Measurements from ENCODE around the gene CACNA1B. TPM values are rescaled to one million over a fixed set of nuclear protein-coding genes. Genes with fewer than 3 reads are reported as not detected.

The CACNA1B gene
- total and polyA plus RNA-seq, 8 donors, result 0.16 to 1.3 (median 0.31) TPM

- intact Hi-C loops (cut with DNase I), result no loop called here
- TF ChIP-seq CTCF (IDR thresholded peaks at IDR 0.05), result no peak
- DNase-seq (peak in 2 of 6 donors; percentile 2 to 27), FAIRE-seq (no peak), ATAC-seq (no peak)
- Histone ChIP-seq H3K27me3 (peaks cover 0 to 4% (median 0%) of the 10 kb centered on the region in 4 donors), H3K36me3 (no peaks in the 10 kb centered on the region), H3K4me1 (no peaks in the 10 kb centered on the region), H3K4me3 (no peak overlapping the region), H3K27ac (no peak overlapping the region), H3K9me3 (no peaks in the 10 kb centered on the region)
- WGBS, 2 donors, result 84 to 86% methylated on average over 11 of the region's 11 CpGs
These were observed 147.3 kb downstream of the CACNA1B start for GRCh38 chr9:138024831-138025291.

GRCh38 chr9:138025417-138025816, 147.8 kb downstream of the CACNA1B start:
- Histone ChIP-seq H3K27me3 (peaks cover 0 to 4% (median 0%) of the 10 kb centered on the region in 4 donors), H3K9me3 (no peaks in the 10 kb centered on the region), H3K4me1 (no peaks in the 10 kb centered on the region), H3K4me3 (no peak overlapping the region), H3K27ac (no peak overlapping the region), H3K36me3 (no peaks in the 10 kb centered on the region)
- intact Hi-C loops (cut with DNase I), result no loop called here
- DNase-seq (peak in 2 of 6 donors; percentile 2 to 22), FAIRE-seq (no peak), ATAC-seq (no peak)
- TF ChIP-seq CTCF (IDR thresholded peaks at IDR 0.05), result no peak
- 60 to 66% methylated on average over 4 of the region's 4 CpGs for WGBS, 2 donors

GRCh38 chr9:138025908-138026307, 148.3 kb downstream of the CACNA1B start:
- ATAC-seq (no peak), DNase-seq (peak in 1 of 6 donors; percentile 3), FAIRE-seq (no peak)
- no peaks in the 10 kb centered on the region for H3K9me3 ChIP-seq
- intact Hi-C loops (cut with DNase I), result no loop called here
- H3K27me3 ChIP-seq, result peaks cover 0 to 4% (median 0%) of the 10 kb centered on the region in 4 donors
- H3K27ac ChIP-seq, result no peak overlapping the region
- H3K4me1 ChIP-seq, result no peaks in the 10 kb centered on the region
- H3K4me3 ChIP-seq, result no peak overlapping the region
- 75 to 76% methylated on average over 7 of the region's 7 CpGs for WGBS, 2 donors
- H3K36me3 ChIP-seq, result no peaks in the 10 kb centered on the region
- no peak for TF ChIP-seq CTCF (IDR thresholded peaks at IDR 0.05)

- Histone ChIP-seq H3K4me3 (no peak overlapping the region), H3K27ac (no peak overlapping the region), H3K36me3 (no peaks in the 10 kb centered on the region), H3K27me3 (peaks cover 0 to 8% (median 0%) of the 10 kb centered on the region in 4 donors), H3K9me3 (no peaks in the 10 kb centered on the region), H3K4me1 (no peaks in the 10 kb centered on the region)
- no peak for FAIRE-seq
- WGBS, 2 donors, result 95 to 100% methylated on average over 1 of the region's 1 CpG
- DNase-seq, result no peak
- intact Hi-C loops (cut with DNase I), result no loop called here
- TF ChIP-seq CTCF (IDR thresholded peaks at IDR 0.05), result no peak
- no peak for ATAC-seq
These were observed 151.0 kb downstream of the CACNA1B start for GRCh38 chr9:138028596-138028995.

GRCh38 chr9:138031186-138031585, 153.6 kb downstream of the CACNA1B start:
- intact Hi-C loops (cut with DNase I), result no loop called here
- Histone ChIP-seq H3K4me3 (no peak overlapping the region), H3K9me3 (no peaks in the 10 kb centered on the region), H3K27ac (no peak overlapping the region), H3K4me1 (no peaks in the 10 kb centered on the region), H3K27me3 (peaks cover 0 to 4% (median 0%) of the 10 kb centered on the region in 4 donors), H3K36me3 (no peaks in the 10 kb centered on the region)
- 47 to 58% methylated on average over 3 of the region's 3 CpGs for WGBS, 2 donors
- FAIRE-seq (no peak), DNase-seq (no peak), ATAC-seq (no peak)
- TF ChIP-seq CTCF (IDR thresholded peaks at IDR 0.05), result no peak

Measured in pancreas (tissue), 10 donors.